Measurements from ENCODE around the gene NCAM2.

The NCAM2 gene

GRCh38 chr21:21196848-21197247, 198.6 kb downstream of the NCAM2 start (continued):
- TF ChIP-seq PRDM1 (tag by site-specific recombination; IDR thresholded peaks at IDR 0.05) = no peak

DNA sequence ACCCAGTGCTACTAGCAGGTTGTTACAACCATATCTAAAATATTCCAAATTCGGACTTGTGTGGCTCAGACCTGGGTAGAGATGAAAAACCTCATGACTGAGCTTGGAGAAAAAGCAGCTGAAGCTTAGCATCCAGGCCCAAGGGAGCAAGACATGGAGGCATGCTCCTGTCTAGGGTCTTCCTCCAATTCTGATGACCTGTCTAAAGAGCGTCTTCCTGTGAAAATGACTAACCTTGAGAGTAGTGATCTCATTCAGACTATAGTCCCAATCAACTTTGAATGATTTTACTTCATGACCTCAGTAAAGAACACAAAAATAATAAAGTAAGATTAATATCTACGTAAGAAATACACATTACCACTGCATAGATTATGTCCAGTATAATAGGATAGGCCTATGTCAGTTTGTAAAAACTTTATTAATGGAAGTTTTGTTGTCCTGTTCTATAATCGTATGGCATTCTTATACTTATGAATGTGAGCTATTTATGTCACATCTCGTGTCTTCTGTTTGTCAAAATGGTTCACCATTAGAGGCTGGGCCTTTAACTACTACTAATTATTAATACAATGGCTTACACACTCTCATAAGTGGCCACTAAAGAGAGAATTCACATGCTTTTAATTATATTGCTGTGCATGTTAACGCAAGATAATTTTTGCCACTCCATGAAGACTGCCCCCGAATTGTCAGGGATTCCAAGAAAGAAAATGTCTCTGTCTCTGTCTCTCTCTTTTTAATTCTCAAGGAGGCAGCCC, 201.3 kb downstream of the NCAM2 start:
- Histone ChIP-seq H3K9me3 (ENCODE audit: control insufficient read depth, insufficient read depth, low read depth, low read length) (no peaks in the 10 kb centered on the region), H3K27ac (ENCODE audit: extremely low read depth, low read depth, low read length) (no peak overlapping the region), H3K4me1 (ENCODE audit: control insufficient read depth, insufficient read depth, low read length) (no peaks in the 10 kb centered on the region), H3K4me3 (ENCODE audit: low read depth, low read length) (no peak overlapping the region), H3K36me3 (ENCODE audit: control insufficient read depth in 2 of 2, insufficient read depth in 1 of 2, low read length in 2 of 2) (no peaks in the 10 kb centered on the region)
- POLR2A ChIA-PET = no interaction called here
- TF ChIP-seq HIC1 (tag by site-specific recombination; IDR thresholded peaks at IDR 0.05) (no peak), ZNF292 (tag by site-specific recombination; IDR thresholded peaks at IDR 0.05; ENCODE audit: borderline replicate concordance, low read depth) (no peak), IKZF3 (tag by site-specific recombination; IDR thresholded peaks at IDR 0.05) (no peak), HOXA7 (CRISPR knock-in tag; IDR thresholded peaks at IDR 0.05; ENCODE audit: borderline replicate concordance) (no peak), ZNF214 (tag by site-specific recombination; IDR thresholded peaks at IDR 0.05; ENCODE audit: borderline replicate concordance) (no peak), ZNF610 (tag by site-specific recombination; IDR thresholded peaks at IDR 0.05; ENCODE audit: borderline replicate concordance) (no peak), ZNF791 (tag by site-specific recombination; IDR thresholded peaks at IDR 0.05) (no peak), ZNF366 (tag by site-specific recombination; conservative IDR thresholded peaks at IDR 0.05) (no peak)
- CTCF ChIA-PET = no interaction called here

DNA sequence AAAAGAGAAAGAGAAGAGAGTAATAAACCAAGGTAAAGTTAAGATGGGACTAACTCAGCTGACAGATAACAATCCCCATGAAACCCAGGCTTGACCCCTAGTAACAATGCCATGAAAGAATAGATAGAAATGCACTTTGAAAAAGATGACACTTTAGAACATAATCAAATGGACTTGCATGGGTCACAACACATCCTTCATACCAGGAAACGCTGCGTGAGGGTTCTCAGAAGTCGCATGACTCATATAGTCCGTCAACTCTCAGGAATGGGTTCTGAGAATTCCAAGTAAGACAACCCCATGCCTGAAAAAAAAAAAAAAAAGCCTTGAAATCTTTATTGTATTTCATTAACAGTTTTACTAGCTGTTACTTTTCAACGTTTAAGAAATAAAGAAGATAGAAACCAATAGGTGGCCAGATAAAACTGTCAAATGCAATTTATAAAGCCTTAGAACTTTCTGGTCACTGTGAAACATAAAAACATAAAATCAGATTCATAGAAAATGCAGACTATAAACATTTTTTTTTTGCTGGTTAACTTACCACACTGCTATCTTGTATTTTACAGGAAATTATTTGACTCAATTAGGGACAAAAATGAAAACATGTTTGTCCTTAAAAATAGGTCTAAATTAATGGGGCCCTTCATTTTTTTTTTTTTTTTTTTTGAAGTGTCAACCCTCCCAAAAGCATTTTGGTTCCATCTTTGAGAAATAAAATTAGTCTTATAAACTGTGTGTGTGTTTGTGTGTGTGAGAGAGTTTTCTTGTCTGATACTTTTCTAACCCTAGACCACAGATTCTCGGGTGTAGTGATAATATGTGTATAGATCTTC, 202.1 kb downstream of the NCAM2 start:
- CTCF ChIA-PET = no interaction called here
- POLR2A ChIA-PET = no interaction called here
- no peak overlapping the region for H3K4me3 ChIP-seq (ENCODE audit: low read depth, low read length)
- TF ChIP-seq SCRT2 (tag by site-specific recombination; IDR thresholded peaks at IDR 0.05) (no peak), ZNF449 (tag by site-specific recombination; IDR thresholded peaks at IDR 0.05) (no peak), ZNF280C (tag by site-specific recombination; IDR thresholded peaks at IDR 0.05) (no peak), FEZF1 (tag by site-specific recombination; IDR thresholded peaks at IDR 0.05) (no peak), ZNF16 (tag by site-specific recombination; IDR thresholded peaks at IDR 0.05; ENCODE audit: low read depth) (no peak), ZNF274 (IDR thresholded peaks at IDR 0.05; ENCODE audit: low read length) (no peak), ZNF274 (tag by site-specific recombination; IDR thresholded peaks at IDR 0.05; ENCODE audit: borderline replicate concordance) (no peak), ZNF311 (tag by site-specific recombination; IDR thresholded peaks at IDR 0.05; ENCODE audit: borderline replicate concordance) (no peak), ZNF174 (tag by site-specific recombination; IDR thresholded peaks at IDR 0.05) (no peak), ZNF677 (tag by site-specific recombination; IDR thresholded peaks at IDR 0.05) (no peak), SP3 (tag by site-specific recombination; IDR thresholded peaks at IDR 0.05) (no peak), ZNF10 (tag by site-specific recombination; IDR thresholded peaks at IDR 0.05) (no peak), ZNF830 (tag by site-specific recombination; IDR thresholded peaks at IDR 0.05; ENCODE audit: low read depth) (no peak), ZNF433 (tag by site-specific recombination; IDR thresholded peaks at IDR 0.05; ENCODE audit: low read depth) (no peak), ZNF558 (tag by site-specific recombination; IDR thresholded peaks at IDR 0.05) (no peak)
- H3K4me1 ChIP-seq (ENCODE audit: control insufficient read depth, insufficient read depth, low read length) = no peaks in the 10 kb centered on the region
- H3K27ac ChIP-seq (ENCODE audit: extremely low read depth, low read depth, low read length) = no peak overlapping the region
- no peaks in the 10 kb centered on the region for H3K36me3 ChIP-seq (ENCODE audit: control insufficient read depth in 2 of 2, insufficient read depth in 1 of 2, low read length in 2 of 2)
- H3K9me3 ChIP-seq (ENCODE audit: control insufficient read depth, insufficient read depth, low read depth, low read length) = no peaks in the 10 kb centered on the region
